Right lobe of liver (tissue), 6 donors: ENCODE data around the gene CBLN1. TPM values are rescaled to one million over a fixed set of nuclear protein-coding genes. Genes with fewer than 3 reads are reported as not detected.

Source experiments
- ATAC-seq, 4 donors: fragments of 200-7000 bp; cut with Tn5 transposase; one replicate each; pipeline ENCODE4 v1.9.1; 2020; ENCODE audit warnings: mild to moderate bottlenecking in 4 of 4, moderate library complexity in 4 of 4
- DNase-seq, 3 donors: peaks; one replicate each; pipeline ENCODE4 v3.0.0-alpha.2; 2020
- H3K27ac ChIP-seq, 3 donors: fragments of 200-600 bp; one replicate each; pipeline ENCODE4 v1.8.0; 2022
- H3K27me3 ChIP-seq, 2 donors: fragments of 200-600 bp; one replicate each; pipeline ENCODE4 v1.8.0; 2022
- H3K36me3 ChIP-seq, 4 donors: fragments of 200-600 bp; sonication (generic) in 1 of 4; one replicate each; pipeline versions ENCODE4 v1.5.1 to v1.8.0; 2017 to 2022; ENCODE audit warnings: control low read depth in 1 of 4
- H3K4me1 ChIP-seq, 4 donors: fragments of 200-600 bp; sonication (generic) in 1 of 4; one replicate each; pipeline versions ENCODE4 v1.5.1 to v1.8.0; 2017 to 2022; ENCODE audit warnings: control low read depth in 1 of 4
- H3K4me3 ChIP-seq, 3 donors: fragments of 200-600 bp; one replicate each; pipeline ENCODE4 v1.8.0; 2022
- H3K9me3 ChIP-seq, 4 donors: fragments of 200-600 bp; sonication (generic) in 1 of 4; one replicate each; pipeline versions ENCODE4 v1.5.1 to v1.8.0; 2017 to 2022; ENCODE audit warnings: control low read depth in 1 of 4
- CTCF ChIP-seq, 4 donors: fragments of 200-600 bp in 3 of 4; fragments of 450-650 bp in 1 of 4; IDR thresholded peaks; one replicate each; pipeline versions ENCODE4 v1.5.1 to v1.8.0; 2016 to 2022; ENCODE audit warnings: antibody characterized with exemption in 4 of 4, mild to moderate bottlenecking in 2 of 4
- POLR2A ChIP-seq: fragments of 450-650 bp; IDR thresholded peaks from one replicate; pipeline ENCODE4 v1.6.1; 2017; ENCODE audit warnings: antibody characterized with exemption, mild to moderate bottlenecking
- WGBS: methylation state at CpG from one replicate; pipeline ENCODE4 v1.1.6; 2018; ENCODE audit warnings: low coverage, low lambda C conversion rate; ENCODE audit not compliant: insufficient coverage; ENCODE audit errors: missing lambda C conversion rate; 5-methylcytosine and 5-hydroxymethylcytosine counted together
- intact Hi-C, 2 donors: fragments of 100-400 bp; cut with DNase I; formaldehyde crosslinking; loops; one replicate each; pipeline versions ENCODE4 v1.11.2 to v1.14.1; 2022
- long read RNA-seq: library from polyadenylated mRNA; unstranded; transcript quantifications from one replicate; pipeline ENCODE4 v2.0.0, GENCODE V29; 2019
- total RNA-seq, 6 experiments: library from RNA; depleted of rRNA in 2 of 6; stranded (reverse); fragments of >200 nt in 2 of 6; fragmentation: NEBNext Ultra II Directional in 3 of 6; extraction: Animal tissue kit (Norgen Biotek cat#: 25700) in 3 of 6; gene quantifications; one replicate each; pipeline versions ENCODE4 v1.1.0 to v1.2.4, GENCODE V29; 2016 to 2023
- donor health status: DM: no; HTN: yes; CAD: no.
- donor health status: DM: no; HTN: no; CAD: no.
- donor health status: DM: no; HTN: no; CAD: no.
- donor health status: DM: no; HTN: yes; CAD: no.
- donor health status: DM: no; HTN: yes; CAD: no.

CBLN1 gene
- under 1 TPM in 3 of 6 experiments, not detected in 3; 0.14 to 0.22 (median 0.20) TPM for total RNA-seq
- long read RNA-seq: 0 reads

GRCh38 chr16:49281480-49281842 lies at the start of gene CBLN1:
Gene CBLN1 (minus strand): TSS chr16:49281838. CDS start chr16:49281465, 373 bp downstream.
- no peak for ATAC-seq
- 12% methylated on average over 18 of the region's 45 CpGs for WGBS
- TF ChIP-seq POLR2A (no peak), CTCF (IDR thresholded peaks at IDR 0.05) (no peak)
- no peaks in the 10 kb centered on the region for H3K36me3 ChIP-seq
- H3K27ac ChIP-seq: no peak within 1 kb of the TSS
- H3K9me3 ChIP-seq: no peaks in the 10 kb centered on the region
- DNase-seq: no peak
- H3K4me3 ChIP-seq: peak within 1 kb of the TSS; percentile 42 to 59 (median 51)
- intact Hi-C loops: no loop called here
- peaks cover 33 to 41% of the 10 kb centered on the region in 2 donors for H3K27me3 ChIP-seq
- H3K4me1 ChIP-seq: peaks cover 0 to 22% (median 0%) of the 10 kb centered on the region in 4 donors

GRCh38 chr16:49330562-49331201 lies 49.0 kb upstream of the CBLN1 start:
- TF ChIP-seq POLR2A: no peak
- TF ChIP-seq CTCF (IDR thresholded peaks at IDR 0.05): no peak
- 33% methylated on average over 4 of the region's 9 CpGs for WGBS
- ATAC-seq (no peak), DNase-seq (no peak)
- H3K4me3 ChIP-seq: no peak overlapping the region
- no peaks in the 10 kb centered on the region for H3K27me3 ChIP-seq
- H3K36me3 ChIP-seq: no peaks in the 10 kb centered on the region
- intact Hi-C loops: no loop called here
- H3K4me1 ChIP-seq: no peaks in the 10 kb centered on the region
- H3K9me3 ChIP-seq: no peaks in the 10 kb centered on the region
- H3K27ac ChIP-seq: no peak overlapping the region

GRCh38 chr16:49328325-49328724 lies 46.7 kb upstream of the CBLN1 start:
- H3K4me3 ChIP-seq: no peak overlapping the region
- no peak for TF ChIP-seq CTCF (IDR thresholded peaks at IDR 0.05)
- TF ChIP-seq POLR2A: no peak
- DNase-seq: no peak
- no peaks in the 10 kb centered on the region for H3K27me3 ChIP-seq
- no peaks in the 10 kb centered on the region for H3K9me3 ChIP-seq
- no peaks in the 10 kb centered on the region for H3K4me1 ChIP-seq
- no peak for ATAC-seq
- no peaks in the 10 kb centered on the region for H3K36me3 ChIP-seq
- 57% methylated on average over 4 of the region's 4 CpGs for WGBS
- intact Hi-C loops: no loop called here
- H3K27ac ChIP-seq: no peak overlapping the region

DNA sequence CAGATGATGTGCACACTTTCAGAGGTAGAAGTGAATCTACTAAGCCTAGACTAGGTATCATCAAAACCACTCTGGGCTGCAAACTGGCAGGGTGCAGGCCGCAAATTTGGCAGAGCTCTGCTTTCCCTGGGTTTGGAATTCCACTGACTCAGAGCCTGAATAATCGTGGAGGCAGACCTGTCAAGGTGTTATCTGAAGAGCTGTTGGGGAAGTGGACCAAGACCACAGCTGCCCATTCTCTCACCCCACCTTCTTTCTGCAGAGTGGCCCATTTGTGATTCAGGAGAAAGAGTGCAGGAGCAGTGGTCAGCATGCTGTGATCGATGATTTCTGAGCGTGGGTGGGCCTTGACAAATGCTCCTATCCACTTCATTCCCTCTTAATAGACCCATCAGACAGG lies 45.8 kb upstream of the CBLN1 start:
- TF ChIP-seq POLR2A (no peak), CTCF (IDR thresholded peaks at IDR 0.05) (no peak)
- no peaks in the 10 kb centered on the region for H3K9me3 ChIP-seq
- no peak overlapping the region for H3K27ac ChIP-seq
- intact Hi-C loops: no loop called here
- H3K4me3 ChIP-seq: no peak overlapping the region
- no peak for ATAC-seq
- H3K4me1 ChIP-seq: no peaks in the 10 kb centered on the region
- WGBS: 39% methylated on average over 3 of the region's 4 CpGs
- DNase-seq: no peak
- H3K27me3 ChIP-seq: no peaks in the 10 kb centered on the region
- H3K36me3 ChIP-seq: no peaks in the 10 kb centered on the region
